Fibroblast of pulmonary artery (primary cell): ENCODE measurements around the gene NCOA5.

Experiments
- DNase-seq: peaks from one replicate; pipeline ENCODE4 v3.0.0-alpha.2; 2010; ENCODE audit warnings: low read depth
- H3K4me3 ChIP-seq: replicated peaks from 2 replicates; pipeline ENCODE4 v1.5.1; 2011; ENCODE audit warnings: low read depth, mild to moderate bottlenecking, control low read depth, low read length, moderate library complexity
- TF ChIP-seq, protein P1 (sequence below): IDR thresholded peaks from 2 replicates; pipeline ENCODE4 v1.5.1; 2011; ENCODE audit warnings: mild to moderate bottlenecking, control low read depth, low read length, inconsistent platforms; ENCODE audit errors: missing control alignments

Gene NCOA5

DNA sequence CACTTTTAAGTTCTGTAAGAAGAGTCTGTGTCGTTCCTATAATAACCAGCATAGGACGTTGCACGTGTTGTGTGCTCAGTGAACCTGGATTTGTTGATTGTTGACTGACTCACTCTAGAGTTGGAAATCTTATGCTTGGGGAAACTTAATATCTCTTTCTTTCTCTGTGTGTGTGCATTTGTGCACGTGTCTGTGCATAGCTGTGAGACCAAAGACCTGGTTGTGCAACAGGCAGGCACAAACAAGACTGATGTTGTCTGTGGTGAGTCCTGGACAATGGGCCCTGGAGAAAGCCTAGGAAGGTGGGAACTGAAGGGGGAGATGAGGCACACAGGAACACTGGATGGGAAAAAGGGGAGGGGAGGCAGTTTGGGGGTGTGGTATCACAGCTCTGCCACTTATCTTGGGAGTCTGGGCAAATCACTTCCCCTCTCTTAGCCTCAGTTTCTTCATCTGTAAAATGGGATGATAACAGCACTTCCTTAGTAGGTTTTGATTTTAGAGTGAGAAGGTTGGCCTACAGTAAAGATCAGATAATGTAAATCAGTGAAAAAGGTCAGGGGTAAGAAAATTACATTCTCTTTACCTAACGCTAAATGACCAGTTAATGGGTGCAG, 36.8 kb upstream of the NCOA5 start:
- H3K4me3 ChIP-seq = no peak overlapping the region
- TF ChIP-seq, protein P1, sequence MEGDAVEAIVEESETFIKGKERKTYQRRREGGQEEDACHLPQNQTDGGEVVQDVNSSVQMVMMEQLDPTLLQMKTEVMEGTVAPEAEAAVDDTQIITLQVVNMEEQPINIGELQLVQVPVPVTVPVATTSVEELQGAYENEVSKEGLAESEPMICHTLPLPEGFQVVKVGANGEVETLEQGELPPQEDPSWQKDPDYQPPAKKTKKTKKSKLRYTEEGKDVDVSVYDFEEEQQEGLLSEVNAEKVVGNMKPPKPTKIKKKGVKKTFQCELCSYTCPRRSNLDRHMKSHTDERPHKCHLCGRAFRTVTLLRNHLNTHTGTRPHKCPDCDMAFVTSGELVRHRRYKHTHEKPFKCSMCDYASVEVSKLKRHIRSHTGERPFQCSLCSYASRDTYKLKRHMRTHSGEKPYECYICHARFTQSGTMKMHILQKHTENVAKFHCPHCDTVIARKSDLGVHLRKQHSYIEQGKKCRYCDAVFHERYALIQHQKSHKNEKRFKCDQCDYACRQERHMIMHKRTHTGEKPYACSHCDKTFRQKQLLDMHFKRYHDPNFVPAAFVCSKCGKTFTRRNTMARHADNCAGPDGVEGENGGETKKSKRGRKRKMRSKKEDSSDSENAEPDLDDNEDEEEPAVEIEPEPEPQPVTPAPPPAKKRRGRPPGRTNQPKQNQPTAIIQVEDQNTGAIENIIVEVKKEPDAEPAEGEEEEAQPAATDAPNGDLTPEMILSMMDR = no peak
- DNase-seq = no peak

DNA sequence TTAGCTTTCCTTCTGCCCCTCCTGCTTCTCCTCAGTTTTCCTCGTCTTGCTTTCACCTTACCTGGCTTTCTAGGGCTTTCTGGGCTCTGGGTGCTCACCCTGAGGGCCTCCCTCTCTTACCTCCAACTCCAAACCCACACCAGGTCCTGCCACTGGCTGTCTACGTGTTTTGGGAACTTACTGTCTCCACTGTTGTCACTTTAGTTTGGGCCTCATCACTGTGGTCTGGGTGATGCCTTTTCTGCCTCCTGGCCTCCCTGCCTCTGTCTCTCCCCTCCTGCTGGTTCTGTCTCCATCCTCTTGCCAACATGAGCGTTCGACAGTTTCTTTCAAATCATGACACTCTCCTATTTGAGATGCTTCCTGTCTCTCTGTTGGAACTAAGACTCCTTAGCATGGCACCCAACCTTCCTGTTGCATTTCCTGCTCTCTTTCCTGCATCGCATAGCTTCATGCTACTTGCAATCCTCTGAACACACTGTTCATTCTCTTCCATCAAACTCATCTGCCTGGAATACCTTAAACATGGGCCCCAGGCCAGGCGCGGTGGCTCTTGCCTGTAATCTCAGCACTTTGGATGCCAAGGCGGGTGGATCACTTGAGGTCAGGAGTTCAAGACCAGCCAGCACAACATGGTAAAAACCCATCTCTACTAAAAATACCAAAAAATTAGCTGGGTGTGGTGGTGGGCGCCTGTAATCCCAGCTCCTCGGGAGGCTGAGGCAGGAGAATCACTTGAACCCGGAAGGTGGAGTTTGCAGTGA, 33.9 kb upstream of the NCOA5 start:
- TF ChIP-seq, protein P1 = no peak
- no peak overlapping the region for H3K4me3 ChIP-seq
- DNase-seq = no peak

DNA sequence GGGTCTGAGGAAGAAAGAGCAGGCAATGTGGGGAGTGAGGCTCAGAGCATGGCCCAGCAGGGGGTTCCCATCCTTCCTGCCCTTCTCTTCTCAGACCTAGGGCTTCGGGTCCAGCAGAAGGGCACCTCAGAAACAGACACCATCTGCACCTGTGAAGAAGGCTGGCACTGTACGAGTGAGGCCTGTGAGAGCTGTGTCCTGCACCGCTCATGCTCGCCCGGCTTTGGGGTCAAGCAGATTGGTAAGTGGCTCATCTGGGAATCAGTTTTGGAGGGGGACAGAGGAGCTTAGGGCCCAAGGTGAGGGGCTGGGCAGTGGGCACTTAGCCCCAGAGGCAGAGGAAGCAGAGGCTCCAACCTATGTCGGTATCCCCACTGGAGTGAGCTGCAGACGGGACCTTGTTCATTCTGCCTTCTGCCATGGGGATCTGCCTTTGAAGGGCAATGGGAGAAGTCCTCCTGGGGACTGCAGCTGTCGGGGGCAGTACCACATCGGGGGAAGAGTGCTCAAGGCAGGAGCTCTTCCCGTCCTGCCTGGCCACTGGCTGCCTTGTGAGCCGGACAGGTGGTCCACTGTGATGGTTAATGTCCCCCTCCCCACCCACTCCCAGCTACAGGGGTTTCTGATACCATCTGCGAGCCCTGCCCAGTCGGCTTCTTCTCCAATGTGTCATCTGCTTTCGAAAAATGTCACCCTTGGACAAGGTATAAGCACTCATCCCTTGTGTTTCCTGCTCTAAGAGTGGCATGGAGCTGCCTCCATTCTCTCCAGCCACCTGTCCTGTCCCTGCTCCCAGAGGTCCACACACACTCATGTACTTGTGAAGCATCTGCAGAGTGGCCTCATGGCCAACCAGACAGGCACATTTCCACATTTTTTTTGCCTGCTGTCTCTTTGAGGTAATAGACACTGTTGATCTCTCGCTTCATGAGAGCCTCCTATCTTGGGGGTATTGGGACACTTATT, 33.0 kb upstream of the NCOA5 start:
- DNase-seq = no peak
- TF ChIP-seq, protein P1 = no peak
- H3K4me3 ChIP-seq = no peak overlapping the region

DNA sequence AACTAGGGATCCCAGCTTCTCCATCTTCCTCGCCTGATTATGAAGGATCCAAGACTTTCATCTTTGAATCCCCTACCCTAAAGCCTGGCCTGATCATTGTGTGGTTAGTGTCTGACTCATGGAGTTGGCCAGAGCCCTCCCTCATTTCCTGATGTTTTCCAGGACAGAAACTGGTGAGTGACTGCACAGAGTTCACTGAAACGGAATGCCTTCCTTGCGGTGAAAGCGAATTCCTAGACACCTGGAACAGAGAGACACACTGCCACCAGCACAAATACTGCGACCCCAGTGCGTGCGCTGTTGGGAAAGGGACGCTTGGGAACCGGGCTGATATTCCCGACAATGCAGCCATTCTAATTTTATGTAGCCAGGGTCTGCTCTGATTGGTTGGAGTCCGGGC, 32.3 kb upstream of the NCOA5 start:
- TF ChIP-seq, protein P1 = no peak
- DNase-seq = peak; percentile 67

DNA sequence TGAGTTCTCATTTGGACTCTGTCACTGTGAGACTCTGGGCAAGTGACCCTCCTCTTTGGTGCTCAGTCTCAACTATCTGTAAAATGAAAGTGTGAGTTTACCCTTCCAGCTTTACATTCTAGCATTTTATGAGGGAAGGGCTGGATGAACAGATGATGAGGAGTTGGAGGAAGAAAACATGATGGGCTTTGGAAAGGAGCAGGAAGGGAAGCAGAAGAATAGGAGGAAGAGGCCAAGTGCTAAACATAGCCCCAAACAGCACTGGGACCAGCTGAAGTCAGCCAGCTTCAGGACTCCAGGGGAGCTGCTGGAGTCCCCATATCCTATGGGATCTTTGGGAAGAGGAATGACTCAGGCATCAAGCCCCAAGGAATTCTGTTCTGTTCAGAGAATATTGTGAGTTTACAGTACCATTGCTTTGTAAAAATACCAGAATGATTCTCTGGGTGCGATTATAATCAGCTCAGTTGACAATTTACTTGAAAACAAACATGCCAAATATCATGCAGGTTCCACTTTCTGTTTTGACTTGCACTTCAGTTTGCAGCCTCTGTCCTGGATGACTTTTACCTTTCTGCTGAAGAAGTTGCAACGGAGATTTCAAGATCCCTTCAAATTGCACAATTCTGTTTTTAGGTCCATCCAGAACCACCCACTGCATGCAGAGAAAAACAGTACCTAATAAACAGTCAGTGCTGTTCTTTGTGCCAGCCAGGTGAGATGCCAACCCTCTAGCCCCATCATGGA, 31.6 kb upstream of the NCOA5 start:
- DNase-seq = no peak
- H3K4me3 ChIP-seq = no peak overlapping the region
- TF ChIP-seq, protein P1 = no peak

More for the DNA sequence above, 32.3 kb upstream of the NCOA5 start:
- H3K4me3 ChIP-seq = no peak overlapping the region

DNA sequence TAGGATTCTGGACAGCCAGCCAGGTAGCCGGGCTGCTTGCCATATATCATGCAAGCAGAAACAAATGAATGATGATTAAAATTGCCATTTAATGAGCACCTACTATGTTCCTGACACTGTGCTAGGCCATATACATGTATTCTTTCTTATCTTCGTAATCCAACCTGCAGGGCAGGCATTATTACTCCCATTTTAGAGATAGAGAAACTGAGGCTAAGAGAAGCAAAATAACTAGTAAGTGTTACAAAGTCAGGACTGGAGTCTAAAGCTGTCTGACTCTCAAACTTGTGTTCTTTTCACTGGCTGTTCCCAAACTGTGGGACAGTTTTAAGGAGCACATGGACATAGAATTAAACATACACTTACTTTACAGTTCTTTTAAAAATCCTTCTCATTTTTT, 30.4 kb upstream of the NCOA5 start:
- H3K4me3 ChIP-seq = no peak overlapping the region
- DNase-seq = no peak

More for the DNA sequence above, 30.4 kb upstream of the NCOA5 start:
- TF ChIP-seq, protein P1 = no peak
